ENCODE results near the gene UTP4.
"Not testable (repeated sequence)": the region's sequence is repeated elsewhere in the genome, so short reads cannot be mapped to it uniquely, and the experiment has no call there.

UTP4 gene

DNA sequence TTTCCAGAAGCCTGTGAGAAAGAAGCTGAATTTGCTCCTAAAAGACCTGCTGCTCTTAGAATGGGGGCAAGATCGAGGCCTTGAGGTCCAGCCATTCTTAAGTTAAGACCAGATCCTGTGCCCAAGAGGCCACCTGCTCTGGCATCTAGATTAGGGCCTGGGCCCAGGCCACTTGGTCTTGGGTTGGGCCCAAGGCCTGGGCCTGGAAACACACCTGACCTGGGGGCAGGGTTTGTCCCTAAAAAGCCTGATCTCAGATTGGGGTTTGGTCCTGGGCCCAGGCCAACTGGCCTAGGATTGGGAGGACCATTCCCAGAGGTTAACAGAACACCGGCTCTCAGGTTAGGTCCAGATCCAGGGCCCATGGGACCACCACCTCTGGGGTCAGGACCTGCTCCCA, 12.9 kb upstream of the UTP4 start:
- in situ Hi-C loops (cut with HindIII; ENCODE audit: low sequenced_read_pairs) = loop anchor here (5.0 kb wide), 1 partner anchor 217 kb away; no protein-coding TSS in a partner anchor
- no peak for DNase-seq (ENCODE audit: low read depth)
- TF ChIP-seq CTCF (IDR thresholded peaks at IDR 0.05; ENCODE audit: low read depth, low read length, missing control alignments) = no peak
- no peak overlapping the region for H3K4me3 ChIP-seq (ENCODE audit: low read depth, low read length)

DNA sequence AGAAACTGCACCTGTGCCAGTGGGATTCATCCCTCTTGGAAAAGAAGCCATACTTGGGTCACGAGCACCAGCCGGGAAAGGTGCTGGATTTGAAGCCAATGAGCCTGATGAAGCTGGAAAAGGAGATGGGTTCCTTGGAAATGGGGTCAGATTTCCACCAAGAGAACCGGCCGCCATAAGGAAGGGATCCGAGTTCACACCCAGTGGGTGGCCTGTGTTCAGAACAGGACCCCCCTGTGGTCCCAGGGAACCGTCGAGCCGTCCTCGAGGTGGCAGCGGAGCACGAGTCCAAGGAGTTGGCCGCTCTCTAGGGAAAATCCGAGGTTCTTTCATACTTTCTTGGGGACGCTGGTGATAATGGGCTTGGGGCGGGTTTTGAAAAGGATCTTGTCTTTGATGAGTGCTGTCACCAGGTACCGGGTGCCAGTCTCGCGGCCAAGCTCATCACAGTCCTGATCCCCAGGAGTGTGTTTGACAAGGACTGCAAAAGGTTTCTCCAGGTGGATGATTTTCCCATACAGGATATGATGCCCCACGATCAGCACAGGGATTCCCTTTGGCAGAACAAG, 12.3 kb upstream of the UTP4 start:
- H3K4me3 ChIP-seq (ENCODE audit: low read depth, low read length) = no peak overlapping the region
- TF ChIP-seq CTCF (IDR thresholded peaks at IDR 0.05; ENCODE audit: low read depth, low read length, missing control alignments) = no peak

GRCh38 chr16:69123910-69124309, 8.5 kb upstream of the UTP4 start:
- no peak overlapping the region for H3K4me3 ChIP-seq (ENCODE audit: low read depth, low read length)
- TF ChIP-seq CTCF (IDR thresholded peaks at IDR 0.05; ENCODE audit: low read depth, low read length, missing control alignments) = peak; percentile 54
- in situ Hi-C loops (cut with HindIII; ENCODE audit: low sequenced_read_pairs) = no loop called here
- peak; percentile 72 for DNase-seq (ENCODE audit: low read depth)

More for the DNA sequence above, 12.3 kb upstream of the UTP4 start:
- in situ Hi-C loops (cut with HindIII; ENCODE audit: low sequenced_read_pairs) = no loop called here
- no peak for DNase-seq (ENCODE audit: low read depth)

DNA sequence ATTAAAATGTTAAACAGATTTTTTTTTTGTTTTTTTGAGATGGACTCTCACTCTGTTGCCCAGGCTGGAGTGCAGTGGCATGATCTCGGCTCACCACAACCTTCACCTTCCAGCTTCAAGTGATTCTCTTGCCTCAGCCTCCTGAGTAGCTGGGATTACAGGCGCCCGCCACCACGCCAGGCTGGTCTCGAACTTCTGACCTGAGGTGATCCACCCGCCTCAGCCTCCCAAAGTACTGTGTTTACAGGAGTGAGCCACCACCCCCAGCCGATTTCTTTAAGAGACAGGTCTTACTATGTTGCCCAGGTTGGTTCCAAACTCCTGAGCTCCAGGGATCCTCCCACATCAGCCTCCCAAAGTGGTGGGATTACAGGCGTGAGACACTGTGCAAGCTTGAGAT, 8.0 kb upstream of the UTP4 start:
- H3K4me3 ChIP-seq (ENCODE audit: low read depth, low read length); DNase-seq (ENCODE audit: low read depth); in situ Hi-C loops (cut with HindIII; ENCODE audit: low sequenced_read_pairs): not testable (repeated sequence)

DNA sequence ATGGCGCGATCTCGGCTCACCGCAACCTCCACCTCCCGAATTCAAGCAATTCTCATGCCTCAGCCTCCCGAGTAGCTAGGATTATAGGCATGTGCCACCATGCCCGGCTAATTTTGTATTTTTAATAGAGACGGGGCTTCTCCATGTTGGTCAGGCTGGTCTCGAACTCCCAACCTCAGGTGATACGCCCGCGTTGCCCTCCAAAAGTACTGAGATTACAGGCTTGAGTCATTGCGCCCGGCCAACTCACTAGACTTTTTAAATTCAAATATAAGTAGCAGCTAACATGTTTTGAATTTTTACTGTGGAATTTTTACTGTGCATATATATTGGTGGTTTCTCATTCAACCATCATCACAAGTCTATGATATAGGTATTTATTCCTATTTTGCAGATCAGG, 7.5 kb upstream of the UTP4 start:
- DNase-seq (ENCODE audit: low read depth); H3K4me3 ChIP-seq (ENCODE audit: low read depth, low read length); in situ Hi-C loops (cut with HindIII; ENCODE audit: low sequenced_read_pairs): not testable (repeated sequence)

DNA sequence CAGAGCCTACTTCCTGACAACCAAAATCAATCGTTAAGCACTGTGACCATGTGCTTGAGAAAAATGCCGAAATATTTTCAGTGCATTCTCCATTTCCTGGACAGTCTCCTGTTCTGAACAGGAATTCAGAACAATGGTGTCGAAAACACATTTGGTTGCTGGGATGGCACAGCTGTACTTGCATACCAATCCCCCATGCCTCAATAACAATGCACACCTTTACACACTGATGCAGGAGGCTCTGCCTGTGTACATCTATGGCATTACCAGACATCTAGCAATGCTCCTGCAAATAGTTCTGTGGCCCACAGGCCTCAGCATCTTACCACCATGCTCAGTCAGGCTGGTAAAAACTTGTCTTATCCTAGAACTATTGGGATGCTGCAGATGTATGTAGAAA, 6.2 kb upstream of the UTP4 start:
- in situ Hi-C loops (cut with HindIII; ENCODE audit: low sequenced_read_pairs) = no loop called here
- no peak for TF ChIP-seq CTCF (IDR thresholded peaks at IDR 0.05; ENCODE audit: low read depth, low read length, missing control alignments)
- DNase-seq (ENCODE audit: low read depth) = no peak
- no peak overlapping the region for H3K4me3 ChIP-seq (ENCODE audit: low read depth, low read length)

DNA sequence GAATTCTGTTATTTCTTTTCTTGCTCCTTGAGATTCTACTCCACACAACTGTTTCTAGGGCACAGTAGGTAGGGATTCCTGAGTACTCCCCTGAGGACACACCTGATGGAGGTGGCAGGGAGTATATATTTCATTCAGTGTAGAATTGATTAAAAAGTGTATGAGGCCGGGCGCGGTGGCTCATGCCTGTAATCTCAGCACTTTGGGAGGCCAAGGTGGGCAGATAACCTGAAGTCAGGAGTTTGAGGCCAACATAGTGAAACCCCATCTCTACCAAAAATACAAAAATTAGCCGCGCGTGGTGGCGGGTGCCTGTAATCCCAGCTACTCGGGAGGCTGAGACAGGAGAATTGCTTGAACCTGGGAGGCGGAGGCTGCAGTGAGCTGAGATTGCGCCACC, 5.6 kb upstream of the UTP4 start:
- in situ Hi-C loops (cut with HindIII; ENCODE audit: low sequenced_read_pairs); H3K4me3 ChIP-seq (ENCODE audit: low read depth, low read length); DNase-seq (ENCODE audit: low read depth): not testable (repeated sequence)

GRCh38 chr16:69127966-69128510, 4.4 kb upstream of the UTP4 start:
- DNase-seq (ENCODE audit: low read depth) = no peak
- no peak overlapping the region for H3K4me3 ChIP-seq (ENCODE audit: low read depth, low read length)
- TF ChIP-seq CTCF (IDR thresholded peaks at IDR 0.05; ENCODE audit: low read depth, low read length, missing control alignments) = no peak
- in situ Hi-C loops (cut with HindIII; ENCODE audit: low sequenced_read_pairs) = no loop called here
